GM18951 (cell line): ENCODE data around the gene TMEM196.
"Not testable (repeated sequence)": the region's sequence is repeated elsewhere in the genome, so short reads cannot be mapped to it uniquely, and the experiment has no call there.

Source experiments
- POLR2A ChIP-seq: IDR thresholded peaks from 4 replicates; pipeline ENCODE4 v1.6.1; 2011; ENCODE audit warnings: mild to moderate bottlenecking; ENCODE audit not compliant: insufficient read length, insufficient read depth; ENCODE audit errors: extremely low read depth
- in situ Hi-C: fragments of 300-500 bp; cut with MboI; formaldehyde crosslinking; loops from one replicate; pipeline ENCODE4 v1.12.0; 2022; ENCODE audit warnings: low sequenced_read_pairs, mixed read lengths, inconsistent platforms; ENCODE audit not compliant: unreplicated experiment

TMEM196 gene

DNA sequence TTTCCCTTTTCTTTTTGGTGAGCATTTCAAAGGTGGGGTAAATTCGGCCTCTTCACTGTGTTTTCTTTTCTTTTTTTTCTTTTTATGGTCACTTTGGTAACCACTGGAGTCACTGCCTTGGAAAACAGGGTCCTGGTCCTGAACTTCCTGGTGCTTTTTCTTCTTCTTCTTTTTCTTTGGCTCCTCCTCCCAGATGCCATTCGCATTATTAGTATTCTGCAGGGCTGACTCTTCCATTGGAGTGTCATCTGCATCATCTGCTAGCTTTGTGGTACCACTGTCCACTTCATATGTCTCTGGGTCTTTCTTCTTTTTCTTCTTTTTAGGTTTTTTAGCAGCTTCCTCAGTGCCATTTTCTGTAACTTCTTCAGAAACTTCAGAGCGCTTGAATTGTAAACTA, 75.1 kb downstream of the TMEM196 start:
- in situ Hi-C loops: no loop called here
- no peak for TF ChIP-seq POLR2A

GRCh38 chr7:19696926-19697325, 76.5 kb downstream of the TMEM196 start:
- no peak for TF ChIP-seq POLR2A
- in situ Hi-C loops: no loop called here

- in situ Hi-C loops: no loop called here
- no peak for TF ChIP-seq POLR2A
Measured at GRCh38 chr7:19692111-19692828, 81.1 kb downstream of the TMEM196 start.

DNA sequence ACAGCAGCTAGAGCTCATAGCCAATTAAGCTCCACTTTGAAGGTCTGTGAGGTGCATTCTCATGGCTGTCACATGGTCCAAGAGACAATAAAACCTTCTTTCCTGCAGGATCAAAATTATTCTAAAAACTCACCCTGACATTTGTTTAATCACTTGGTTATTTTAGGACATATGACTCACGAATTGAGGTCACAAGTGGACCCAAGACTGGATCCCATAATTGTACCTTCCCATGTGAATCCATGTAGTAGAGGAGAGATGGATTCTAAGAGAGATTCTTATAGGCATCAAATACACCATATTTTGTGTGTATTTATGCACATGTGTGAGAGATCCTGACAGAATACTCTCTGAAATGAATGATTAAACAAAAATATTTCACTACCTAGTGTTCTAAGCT, 82.7 kb downstream of the TMEM196 start:
- TF ChIP-seq POLR2A: no peak
- in situ Hi-C loops: no loop called here

GRCh38 chr7:19689130-19689529, 84.3 kb downstream of the TMEM196 start:
- in situ Hi-C loops: not testable (repeated sequence)

GRCh38 chr7:19681596-19681995, 91.8 kb downstream of the TMEM196 start:
- no peak for TF ChIP-seq POLR2A
- in situ Hi-C loops: no loop called here

DNA sequence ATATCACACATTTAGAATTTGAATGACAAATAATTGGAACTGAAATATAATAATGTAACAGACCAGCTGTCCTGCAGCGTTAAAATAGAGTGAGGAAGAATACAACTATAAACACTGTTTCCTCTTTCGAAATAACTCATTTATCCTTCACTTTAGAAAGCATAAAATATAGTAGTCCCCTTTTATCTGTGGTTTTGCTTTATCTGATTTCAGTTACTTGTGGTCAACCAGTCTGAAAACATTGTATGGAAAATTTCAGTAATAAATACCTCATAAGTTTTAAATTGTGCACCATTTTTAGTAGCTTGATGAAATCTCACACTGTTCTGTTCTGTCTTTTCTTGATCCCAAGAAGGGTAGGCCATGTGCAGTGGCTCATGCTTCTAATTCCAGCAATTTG, 96.2 kb downstream of the TMEM196 start:
- TF ChIP-seq POLR2A: no peak
- in situ Hi-C loops: no loop called here

GRCh38 chr7:19675816-19676215, 97.6 kb downstream of the TMEM196 start:
- in situ Hi-C loops: no loop called here
- no peak for TF ChIP-seq POLR2A

DNA sequence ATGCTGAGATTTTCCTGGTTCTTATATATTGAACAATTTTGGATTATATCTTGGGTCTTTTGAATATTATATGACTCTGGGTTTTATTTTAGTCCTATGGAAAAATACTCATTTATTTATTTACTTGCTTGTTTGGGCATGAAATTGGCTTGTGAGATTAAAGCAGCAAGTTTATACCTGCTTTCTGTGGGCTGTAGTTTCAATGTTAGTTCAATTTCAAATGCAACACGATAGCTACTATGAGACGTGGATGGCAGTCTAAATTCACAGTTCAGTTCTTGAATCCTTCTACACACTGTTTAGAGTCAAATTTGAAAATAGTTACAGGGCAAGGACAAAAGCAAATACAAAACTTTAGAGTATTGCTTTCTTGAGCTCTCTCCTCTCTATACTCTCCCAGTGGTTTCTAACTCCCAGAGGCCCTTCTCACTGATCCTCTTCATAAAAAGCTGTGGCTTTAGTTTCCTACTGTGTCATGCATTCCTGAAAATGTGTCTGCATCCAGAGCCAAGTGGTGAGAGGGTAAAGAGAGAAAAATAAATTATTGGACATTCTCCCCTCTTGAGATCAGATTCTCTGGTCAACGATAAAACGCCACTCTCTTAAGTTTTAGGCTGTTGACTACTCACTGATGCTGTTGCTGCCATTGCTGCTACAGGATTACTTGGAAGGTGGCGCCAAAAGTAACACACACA, 99.0 kb downstream of the TMEM196 start:
- in situ Hi-C loops: loop anchor here (25.0 kb wide), 1 partner anchor 562 kb away; the partner anchor contains the start of gene TWIST1
- no peak for TF ChIP-seq POLR2A

DNA sequence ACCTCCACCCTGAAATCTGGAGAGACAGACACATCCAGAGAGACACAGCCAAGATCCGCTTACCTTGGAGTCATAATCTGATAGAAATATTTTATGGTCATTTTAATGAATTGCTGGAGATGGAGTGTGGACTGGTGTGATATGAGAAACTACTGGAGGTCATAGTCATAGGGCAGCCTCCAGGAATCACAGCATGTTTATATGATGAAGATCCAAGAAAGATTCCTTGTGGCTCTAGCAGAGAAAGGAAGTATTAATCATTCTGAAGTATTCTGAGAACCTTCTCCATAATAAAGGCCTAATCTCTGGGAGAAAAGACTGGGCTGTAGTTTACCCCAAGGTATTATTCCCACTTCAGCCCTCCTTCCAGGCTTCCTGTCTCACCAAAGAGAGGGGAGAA, 102.6 kb downstream of the TMEM196 start:
- TF ChIP-seq POLR2A: no peak
- in situ Hi-C loops: loop anchor here (25.0 kb wide), 1 partner anchor 559 kb away; the partner anchor contains the start of gene TWIST1
